HT-29 (cell line): ENCODE data around the gene KDM1A. TPM values are rescaled to one million over a fixed set of nuclear protein-coding genes. Genes with fewer than 3 reads are reported as not detected.

Source experiments
- DNase-seq: peaks from one replicate; pipeline ENCODE4 v3.0.0-alpha.2; 2015; ENCODE audit warnings: low spot score
- total RNA-seq: library from RNA; depleted of rRNA; stranded (reverse); fragments of >200 nt; shearing (Covaris generic); gene quantifications from 2 replicates; pipeline ENCODE4 v1.2.3, GENCODE V29; 2014

The KDM1A gene
- total RNA-seq, 1 experiment from 2014 or later = 113 TPM

DNA sequence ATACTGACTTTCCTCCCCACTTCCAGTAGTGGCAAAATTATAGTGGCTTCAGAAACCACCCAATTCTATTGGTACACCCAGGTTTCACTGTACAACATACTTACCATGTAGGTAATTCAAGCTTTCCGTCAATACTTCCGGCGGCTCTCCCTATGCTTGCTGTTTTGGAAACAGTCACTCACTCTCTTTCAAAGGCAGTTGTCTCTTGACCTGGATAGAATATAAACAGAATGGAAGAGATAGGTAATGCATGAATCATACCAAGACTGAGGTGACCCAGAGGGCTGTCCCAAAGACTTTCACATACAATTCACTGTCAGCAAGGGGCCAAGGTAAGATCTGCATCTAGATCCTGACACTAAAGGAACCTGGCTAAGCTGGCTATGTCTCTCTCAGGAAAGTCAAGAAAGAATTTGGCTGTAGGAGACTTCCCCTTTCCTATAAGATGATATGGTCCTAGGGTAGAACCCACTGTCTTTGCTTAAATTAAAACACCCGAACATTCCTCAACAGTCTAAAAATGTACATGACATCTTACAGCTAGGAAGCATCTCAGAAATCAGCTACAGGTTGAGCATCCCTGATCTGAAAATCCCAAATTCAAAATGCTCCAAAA is 89.8 kb downstream of the KDM1A start:
- no peak for DNase-seq

DNA sequence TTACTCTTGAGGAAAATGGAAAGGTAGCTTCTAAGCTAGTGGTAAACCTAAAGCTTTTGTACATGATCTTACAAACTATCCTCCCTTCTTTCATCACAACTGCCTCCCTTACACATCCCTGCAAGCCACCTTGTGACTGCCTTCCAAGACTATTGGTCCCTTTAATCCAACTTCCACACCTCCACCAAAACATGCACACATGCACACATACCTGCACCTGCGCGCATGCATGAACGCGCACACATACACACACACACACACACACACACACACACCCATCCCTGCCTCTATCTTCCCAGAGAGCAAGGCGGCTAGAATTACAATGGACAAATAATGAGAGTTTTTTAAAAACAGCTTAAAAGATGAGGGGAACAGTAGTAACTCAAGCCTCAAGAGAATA is 91.1 kb downstream of the KDM1A start:
- no peak for DNase-seq

DNA sequence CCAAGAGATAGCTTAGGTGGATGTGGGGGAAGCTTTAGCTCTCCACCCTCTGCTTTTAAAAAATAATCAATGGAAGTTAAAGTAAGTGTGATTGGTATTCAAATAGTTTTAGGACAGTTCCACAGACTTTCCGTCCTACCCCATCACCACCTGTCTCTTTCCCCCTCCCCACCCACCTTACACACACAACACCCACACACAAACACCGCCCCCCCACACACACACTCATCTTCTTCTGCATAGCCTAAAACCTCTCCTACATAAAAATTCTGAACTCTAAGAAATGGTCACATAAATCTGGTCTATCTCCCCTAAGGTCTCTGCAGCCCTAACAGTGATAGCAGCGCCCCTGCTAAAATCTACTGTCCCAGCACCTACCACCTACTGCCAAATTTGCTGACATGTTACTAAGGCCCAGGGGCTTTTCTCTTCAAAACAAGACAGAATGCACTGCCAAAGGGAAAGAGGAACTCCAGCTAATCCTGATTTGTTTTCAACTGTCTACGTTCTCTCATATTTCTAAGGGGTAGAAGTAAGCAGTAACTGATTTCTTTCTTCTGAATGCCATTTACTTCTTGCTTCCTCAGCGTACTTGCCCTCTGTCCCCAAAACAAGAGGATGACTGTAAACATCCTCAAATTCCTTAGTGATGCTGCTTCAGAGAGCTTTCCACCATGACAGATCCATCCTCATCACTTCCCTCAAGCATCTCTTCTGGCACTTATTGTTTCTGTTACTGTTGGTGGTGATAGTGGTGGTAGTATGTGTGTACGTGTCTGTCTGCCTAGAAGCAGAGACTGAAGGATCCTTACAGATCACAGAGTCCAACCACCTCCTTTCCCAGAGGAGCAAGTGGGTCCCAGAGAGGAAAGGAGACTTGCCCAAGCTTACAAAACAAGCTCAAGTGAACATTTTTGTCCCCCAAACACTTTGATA is 92.6 kb downstream of the KDM1A start:
- DNase-seq = no peak

DNA sequence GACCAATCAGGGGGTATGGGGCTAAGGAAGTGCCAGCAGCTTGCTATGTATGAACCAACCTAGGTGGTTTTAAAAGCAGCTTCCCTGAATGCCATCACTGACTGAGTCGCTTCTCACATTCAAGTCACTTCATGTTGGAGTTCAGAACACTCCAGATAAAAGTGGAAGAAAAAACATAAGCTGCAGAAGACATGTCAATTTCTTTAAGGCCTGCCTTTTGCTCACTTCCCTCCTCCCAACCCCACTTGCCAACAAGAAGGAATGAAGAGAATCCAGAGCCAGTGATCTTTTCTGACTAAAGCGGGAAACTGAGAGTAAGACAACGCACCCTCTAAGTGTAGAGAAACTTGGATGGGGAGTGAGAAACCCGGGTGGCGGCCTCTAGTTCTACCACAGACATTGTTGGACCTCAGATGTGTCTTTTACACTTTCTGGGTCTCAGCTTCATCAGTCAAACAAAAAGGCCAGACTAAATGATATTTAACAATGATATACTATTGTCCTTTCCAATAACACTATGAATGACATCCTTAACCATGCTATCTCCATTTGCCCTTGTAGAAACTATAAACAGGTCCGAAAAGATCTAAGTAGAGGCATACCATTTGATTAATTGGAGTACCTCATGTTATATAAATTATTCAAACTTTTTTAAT is 95.3 kb downstream of the KDM1A start:
- no peak for DNase-seq

DNA sequence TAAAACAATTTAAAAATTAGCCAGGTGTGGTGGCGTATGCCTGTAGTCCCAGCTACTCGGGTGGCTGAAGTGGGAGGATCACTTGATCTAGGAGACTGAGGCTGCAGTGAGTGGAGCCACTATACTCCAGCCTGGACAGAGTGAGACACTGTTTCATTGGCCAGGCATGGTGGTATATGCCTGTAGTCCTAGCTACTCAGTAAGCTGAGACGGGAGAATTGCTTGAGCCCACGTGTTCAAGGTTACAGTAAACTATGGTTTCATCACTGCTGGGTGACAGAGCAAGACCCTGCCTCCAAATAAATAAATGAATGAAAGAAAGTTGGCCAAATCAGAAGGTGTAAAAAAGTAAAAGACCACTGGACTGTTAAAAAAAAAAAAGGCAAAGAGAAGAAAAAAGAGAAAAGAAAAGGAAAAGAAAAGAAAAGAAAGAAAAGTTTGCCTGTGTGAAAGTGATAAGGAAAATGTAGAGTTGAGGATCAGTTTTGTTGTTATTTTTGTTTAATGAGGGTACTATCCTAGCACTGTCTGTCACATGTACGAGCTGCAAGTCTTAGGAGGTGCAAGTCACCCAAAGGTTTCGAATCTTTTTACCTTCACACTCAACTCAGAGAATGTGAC is 97.1 kb downstream of the KDM1A start:
- DNase-seq = no peak

DNA sequence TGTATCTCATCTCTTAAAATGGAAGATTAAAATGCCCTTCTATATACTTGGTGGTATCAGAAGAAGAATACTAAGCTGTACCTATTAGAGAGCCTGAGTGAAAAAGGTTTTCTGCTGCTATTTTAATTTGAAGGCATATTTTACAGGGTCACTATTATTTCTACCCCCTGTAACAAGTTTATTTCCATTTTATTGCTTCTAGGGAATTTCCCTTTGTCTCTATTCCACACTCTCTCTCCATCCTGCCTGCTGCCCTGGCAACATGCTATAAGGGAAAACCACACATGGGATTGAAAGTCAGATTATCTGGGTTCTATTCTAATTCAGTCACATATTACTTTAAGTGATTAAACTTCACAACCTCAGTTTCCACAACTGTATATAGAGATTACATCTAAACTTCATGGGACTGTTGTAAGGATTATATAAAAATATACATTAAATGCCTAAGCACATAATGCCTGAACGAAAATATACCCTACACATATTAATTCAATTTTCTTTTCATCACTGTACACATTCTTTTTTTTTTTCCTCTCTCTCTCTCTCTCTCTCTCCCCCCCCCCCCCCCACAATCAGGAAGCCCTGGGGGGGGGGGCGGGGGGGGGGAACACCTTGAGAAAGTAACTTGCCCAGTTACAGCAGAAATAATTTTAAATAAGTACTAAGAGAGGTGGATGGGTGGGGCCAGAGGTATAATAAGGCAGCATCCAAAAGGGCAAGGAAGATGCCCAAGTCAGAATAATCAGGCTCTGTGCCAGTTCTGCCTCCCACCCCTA is 97.8 kb downstream of the KDM1A start:
- no peak for DNase-seq

DNA sequence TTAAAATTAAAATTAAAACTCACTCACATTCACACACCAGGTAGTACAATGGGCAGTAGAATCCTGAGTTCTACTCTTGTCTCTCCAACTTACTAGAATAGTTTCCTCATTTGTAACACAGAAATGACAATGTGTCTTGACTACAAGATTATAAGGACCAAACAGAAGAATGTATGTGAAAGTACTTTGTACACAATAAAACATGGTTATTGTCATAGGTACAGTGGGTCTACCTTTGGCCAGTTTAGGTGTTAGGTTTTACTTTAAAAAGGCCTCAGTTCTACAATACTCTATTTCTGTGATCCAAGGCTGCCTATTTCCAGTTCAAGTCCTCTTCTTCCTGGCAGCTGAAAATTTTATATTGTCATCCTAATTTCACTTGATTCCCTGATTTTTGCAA is 99.1 kb downstream of the KDM1A start:
- DNase-seq = no peak

DNA sequence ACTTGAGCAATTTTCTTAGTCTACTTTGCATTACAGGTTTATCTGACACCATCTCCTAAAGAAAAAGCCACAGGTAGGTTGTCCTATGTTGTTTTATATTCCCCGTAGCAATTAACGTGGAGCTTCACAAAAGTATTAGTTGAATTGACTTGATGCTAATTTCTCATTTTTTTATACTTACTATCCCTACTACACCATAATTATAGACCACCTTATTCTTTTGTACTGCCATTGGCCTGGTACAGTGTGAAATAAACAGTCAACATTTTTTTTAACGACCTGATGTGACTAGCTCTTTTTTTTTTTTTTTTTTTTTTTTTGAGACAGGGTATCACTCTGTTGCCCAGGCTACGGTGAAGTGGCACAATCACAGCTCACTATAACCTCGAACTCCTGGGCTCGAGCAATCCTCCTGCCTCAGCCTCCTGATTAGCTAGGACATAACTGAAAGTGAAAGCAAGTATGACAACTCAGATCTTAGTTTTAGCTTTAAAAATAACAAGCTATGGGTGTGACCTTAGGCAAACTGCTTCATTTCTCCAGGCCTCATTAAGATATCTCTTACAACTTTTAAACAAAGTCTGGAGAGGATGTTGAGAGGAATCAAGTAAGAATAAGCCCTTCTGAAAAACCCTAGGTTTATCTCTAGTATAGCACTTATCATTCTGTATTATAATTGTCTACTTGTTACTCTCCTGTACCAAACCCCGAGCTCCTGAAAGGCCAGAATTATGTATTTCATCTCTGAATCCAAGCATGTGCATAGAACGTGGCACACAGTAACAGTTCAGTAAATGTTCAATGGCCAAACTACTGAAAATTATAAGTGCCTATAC is 99.9 kb downstream of the KDM1A start:
- DNase-seq = no peak

DNA sequence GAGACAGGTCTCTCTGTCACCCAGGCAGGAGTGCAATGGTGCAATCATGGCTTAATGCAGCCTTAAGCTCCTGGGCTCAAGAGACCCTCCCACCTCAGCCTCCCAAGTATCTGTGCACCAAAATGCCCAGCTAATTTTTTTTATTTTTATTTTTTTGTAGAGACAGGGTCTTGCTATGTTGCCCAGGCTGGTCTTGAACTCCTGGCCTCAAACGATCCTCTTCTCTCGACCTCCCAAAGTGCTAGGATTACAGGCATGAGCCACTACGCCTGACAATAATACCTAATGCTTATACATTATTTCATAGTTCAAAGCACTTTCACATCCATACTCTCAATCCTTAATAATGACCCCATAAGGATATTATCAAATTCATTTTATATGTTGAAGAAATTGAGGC is 101.1 kb downstream of the KDM1A start:
- no peak for DNase-seq

DNA sequence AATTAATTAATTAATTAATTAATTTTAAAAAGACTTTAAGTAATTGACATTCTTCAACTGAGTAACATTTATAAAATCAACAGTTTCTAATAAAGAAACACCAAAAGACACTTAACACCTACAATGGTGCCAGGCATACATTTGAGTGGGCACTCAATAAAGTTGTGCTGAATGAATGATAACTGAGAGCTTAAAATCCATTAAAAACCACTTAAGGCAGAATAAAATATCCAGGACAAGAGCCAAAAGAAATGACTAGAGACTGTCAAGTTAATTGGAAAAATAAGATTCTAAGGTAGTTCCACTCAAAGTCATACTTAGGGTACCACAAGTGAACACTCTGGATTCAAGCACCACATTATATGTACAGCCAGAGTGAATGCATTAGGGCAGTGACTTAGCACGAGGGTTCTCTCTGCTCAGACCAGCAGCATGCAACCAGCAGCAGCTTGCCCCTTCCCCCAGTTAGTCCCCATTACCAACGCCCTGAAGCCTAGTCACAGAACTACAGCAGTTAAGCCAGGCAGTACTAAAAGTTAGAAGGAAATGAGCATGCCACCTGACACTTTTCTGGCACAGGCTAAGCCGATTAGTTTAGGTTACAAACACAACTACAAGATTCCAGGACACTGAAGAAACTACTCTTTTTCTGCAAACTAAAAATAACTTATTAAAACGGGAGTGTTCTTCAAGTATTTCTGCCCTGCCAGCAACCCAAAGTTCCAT is 102.9 kb downstream of the KDM1A start:
- peak; percentile 22 for DNase-seq

DNA sequence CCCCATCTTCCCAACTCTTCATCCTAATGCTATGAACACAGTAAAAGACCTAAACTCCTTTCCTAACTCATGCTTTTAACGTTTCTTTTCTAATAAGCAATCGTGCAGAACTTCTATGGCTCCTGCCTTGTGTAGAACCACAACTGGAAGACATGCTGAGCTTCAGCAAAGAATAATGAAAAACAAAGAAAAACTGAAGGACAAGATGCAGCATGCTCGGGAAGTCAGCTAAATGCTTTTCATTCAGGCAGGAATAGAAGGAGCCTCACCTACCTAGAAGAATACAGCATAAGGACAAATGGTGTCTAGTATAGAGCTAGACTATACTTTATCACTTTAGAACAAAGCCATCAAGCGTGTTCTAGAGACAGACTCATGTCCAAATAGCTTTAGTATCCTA is 103.5 kb downstream of the KDM1A start:
- no peak for DNase-seq

DNA sequence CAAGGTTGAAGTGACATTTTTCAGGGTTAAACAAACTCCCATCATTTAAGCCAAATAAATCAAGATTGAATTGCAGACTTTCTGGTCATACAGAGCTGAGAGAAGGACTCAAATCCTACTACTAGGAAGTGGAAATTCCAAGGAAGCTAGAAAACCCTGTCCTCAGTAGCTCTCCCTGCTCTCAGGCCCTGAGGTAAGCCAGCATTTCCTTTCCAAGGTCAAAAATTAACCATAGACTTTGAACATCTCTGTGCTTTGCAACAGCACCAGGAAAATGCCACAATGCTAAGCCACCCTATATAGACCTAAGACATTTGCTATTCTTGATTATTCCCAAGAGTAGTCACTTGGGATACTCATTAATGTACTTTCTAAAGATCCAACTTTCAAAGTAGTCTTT is 104.3 kb downstream of the KDM1A start:
- no peak for DNase-seq

DNA sequence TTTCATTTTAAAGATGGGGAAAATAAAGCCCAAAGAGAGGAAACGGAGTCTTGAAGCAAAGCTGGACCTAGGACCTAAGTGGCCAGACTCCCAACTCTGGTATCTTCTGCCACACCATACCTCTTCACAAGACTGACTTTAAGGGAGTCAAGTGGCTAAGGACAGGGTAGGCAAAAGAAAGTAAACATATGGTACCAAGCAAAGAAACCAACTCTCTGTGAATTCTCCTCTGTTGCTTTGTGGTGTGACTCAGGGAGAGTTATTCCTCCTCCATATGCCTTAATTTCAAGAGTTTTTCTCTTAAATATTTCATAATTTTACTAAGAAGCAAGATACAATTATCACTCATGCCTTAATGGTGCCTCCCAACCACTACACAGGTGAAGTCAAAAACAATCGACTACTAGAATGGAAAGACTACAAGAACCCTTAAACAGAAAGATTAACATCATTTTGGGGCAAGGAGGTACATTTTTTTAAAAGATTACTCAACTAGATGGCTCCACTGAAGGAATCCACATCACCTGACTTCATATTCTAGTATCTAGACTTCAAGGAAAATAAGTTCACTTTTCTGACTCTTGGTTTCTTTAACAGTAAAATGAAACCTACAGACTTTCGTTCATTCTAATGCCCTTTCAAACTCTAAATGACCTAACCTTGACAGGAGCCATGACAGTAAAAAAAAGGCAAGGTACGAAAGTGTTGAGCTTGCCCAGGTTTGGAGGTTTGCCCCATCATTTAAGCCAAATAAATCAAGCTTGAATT is 105.2 kb downstream of the KDM1A start:
- DNase-seq = no peak

DNA sequence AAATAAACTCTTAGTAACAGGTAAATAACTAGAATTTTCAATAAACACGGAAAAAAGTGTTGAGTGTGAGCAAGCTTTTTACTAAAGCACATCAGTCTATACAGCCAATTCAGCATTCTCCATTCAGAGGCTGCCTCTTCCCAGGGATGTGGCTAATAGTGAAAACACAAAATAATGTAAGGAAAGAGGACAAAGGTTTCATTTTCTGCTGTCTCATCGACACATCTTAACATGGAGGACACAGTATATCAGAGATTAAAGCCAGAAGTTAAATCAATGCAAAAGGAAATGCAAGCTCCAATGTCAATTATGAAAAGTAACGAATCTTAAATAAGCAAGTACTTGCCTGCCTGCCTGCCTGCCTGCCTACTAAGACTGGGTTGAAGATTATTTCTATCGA is 106.2 kb downstream of the KDM1A start:
- no peak for DNase-seq

DNA sequence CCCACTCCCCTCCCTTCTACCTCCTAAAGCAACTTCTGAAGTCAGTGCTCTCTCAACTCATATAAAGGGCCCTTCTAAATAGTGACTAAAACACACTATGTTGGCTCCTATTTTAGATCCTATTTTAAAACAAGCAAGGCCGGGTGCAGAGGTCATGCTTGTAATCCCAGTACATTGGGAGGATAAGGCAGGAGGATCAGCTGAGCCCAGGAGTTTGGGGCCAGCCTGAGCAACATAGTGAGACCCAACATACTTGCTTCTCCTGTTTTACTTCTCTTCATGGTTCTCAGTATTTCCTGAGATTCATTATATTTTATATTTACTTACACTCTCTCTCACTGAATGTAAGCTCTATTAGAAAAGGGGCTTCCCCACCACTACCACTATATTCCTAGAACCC is 106.9 kb downstream of the KDM1A start:
- no peak for DNase-seq

DNA sequence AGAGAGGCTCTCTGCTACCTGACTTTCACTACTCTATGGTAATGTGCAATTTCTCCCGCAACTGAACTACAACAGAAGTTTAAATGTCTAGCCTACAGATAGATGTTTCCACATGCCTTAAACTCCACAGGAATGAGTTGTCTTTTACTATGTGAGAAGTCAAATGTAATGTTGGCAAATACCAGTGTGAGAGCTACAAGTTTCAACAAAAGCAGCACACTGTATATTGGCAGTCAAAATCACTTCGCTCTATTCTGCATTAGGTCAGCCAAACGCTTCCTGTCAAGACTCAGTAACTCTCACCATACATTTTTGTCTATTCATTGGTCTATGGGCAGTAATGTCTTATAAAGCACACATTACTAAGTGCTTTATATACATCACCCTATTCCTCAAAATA is 107.5 kb downstream of the KDM1A start:
- no peak for DNase-seq

DNA sequence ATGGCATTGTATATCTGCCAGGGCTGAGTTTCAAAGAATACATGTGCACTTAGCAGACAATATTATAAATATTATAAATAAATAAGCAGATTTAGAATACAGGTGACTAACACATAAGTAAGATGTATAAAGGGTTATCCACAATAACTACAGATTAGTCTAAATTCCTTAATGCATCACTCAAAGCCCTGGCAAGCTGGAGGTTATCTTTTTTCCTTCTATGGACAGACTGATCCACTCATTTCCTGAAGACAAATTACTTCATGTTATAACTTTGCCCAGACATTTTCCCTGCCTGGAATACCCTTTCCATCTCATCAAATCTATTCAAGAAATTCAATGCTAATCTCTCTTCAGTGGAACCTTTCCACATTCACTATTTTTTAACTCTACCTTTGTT is 110.6 kb downstream of the KDM1A start:
- no peak for DNase-seq

DNA sequence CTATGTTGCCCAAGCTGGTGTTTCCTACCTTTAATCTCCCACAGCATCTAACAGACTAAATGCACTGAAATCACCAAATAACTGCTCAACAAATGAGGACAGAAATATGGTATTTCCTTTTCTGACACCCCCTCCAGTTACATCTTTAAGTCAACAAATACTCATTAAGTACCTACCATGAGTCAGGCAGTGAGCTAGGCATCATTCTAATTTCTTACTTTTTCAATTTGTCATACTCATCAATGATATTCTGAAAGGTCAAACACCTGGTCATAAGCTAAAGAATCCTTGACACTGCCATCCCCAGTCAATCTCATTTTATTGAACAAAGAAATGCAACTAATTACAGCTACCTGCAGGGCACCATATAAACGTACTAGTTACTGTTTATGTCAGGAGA is 112.8 kb downstream of the KDM1A start:
- no peak for DNase-seq
